Right lobe of liver (tissue), 6 donors: ENCODE measurements around the gene SYNGR4. TPM values are rescaled to one million over a fixed set of nuclear protein-coding genes. Genes with fewer than 3 reads are reported as not detected.
A peak's percentile ranks its signal among the peaks of the same experiment; 100 is the strongest.

Experiments used
- ATAC-seq, 4 donors: fragments of 200-7000 bp; cut with Tn5 transposase; one replicate each; pipeline ENCODE4 v1.9.1; 2020; ENCODE audit warnings: mild to moderate bottlenecking in 4 of 4, moderate library complexity in 4 of 4
- DNase-seq, 3 donors: peaks; one replicate each; pipeline ENCODE4 v3.0.0-alpha.2; 2020
- H3K27ac ChIP-seq, 3 donors: fragments of 200-600 bp; one replicate each; pipeline ENCODE4 v1.8.0; 2022
- H3K27me3 ChIP-seq, 2 donors: fragments of 200-600 bp; one replicate each; pipeline ENCODE4 v1.8.0; 2022
- H3K36me3 ChIP-seq, 4 donors: fragments of 200-600 bp; sonication (generic) in 1 of 4; one replicate each; pipeline versions ENCODE4 v1.5.1 to v1.8.0; 2017 to 2022; ENCODE audit warnings: control low read depth in 1 of 4
- H3K4me1 ChIP-seq, 4 donors: fragments of 200-600 bp; sonication (generic) in 1 of 4; one replicate each; pipeline versions ENCODE4 v1.5.1 to v1.8.0; 2017 to 2022; ENCODE audit warnings: control low read depth in 1 of 4
- H3K4me3 ChIP-seq, 3 donors: fragments of 200-600 bp; one replicate each; pipeline ENCODE4 v1.8.0; 2022
- H3K9me3 ChIP-seq, 4 donors: fragments of 200-600 bp; sonication (generic) in 1 of 4; one replicate each; pipeline versions ENCODE4 v1.5.1 to v1.8.0; 2017 to 2022; ENCODE audit warnings: control low read depth in 1 of 4
- POLR2A ChIP-seq: fragments of 450-650 bp; IDR thresholded peaks from one replicate; pipeline ENCODE4 v1.6.1; 2017; ENCODE audit warnings: antibody characterized with exemption, mild to moderate bottlenecking
- WGBS: methylation state at CpG from one replicate; pipeline ENCODE4 v1.1.6; 2018; ENCODE audit warnings: low coverage, low lambda C conversion rate; ENCODE audit not compliant: insufficient coverage; ENCODE audit errors: missing lambda C conversion rate; 5-methylcytosine and 5-hydroxymethylcytosine counted together
- intact Hi-C, 2 donors: fragments of 100-400 bp; cut with DNase I; formaldehyde crosslinking; loops; one replicate each; pipeline versions ENCODE4 v1.11.2 to v1.14.1; 2022
- total RNA-seq, 6 experiments: library from RNA; depleted of rRNA in 2 of 6; stranded (reverse); fragments of >200 nt in 2 of 6; fragmentation: NEBNext Ultra II Directional in 3 of 6; extraction: Animal tissue kit (Norgen Biotek cat#: 25700) in 3 of 6; gene quantifications; one replicate each; pipeline versions ENCODE4 v1.1.0 to v1.2.4, GENCODE V29; 2016 to 2023
- TF ChIP-seq, protein P1 (sequence below), 4 donors: fragments of 200-600 bp in 3 of 4; fragments of 450-650 bp in 1 of 4; IDR thresholded peaks; one replicate each; pipeline versions ENCODE4 v1.5.1 to v1.8.0; 2016 to 2022; ENCODE audit warnings: antibody characterized with exemption in 4 of 4, mild to moderate bottlenecking in 2 of 4
- donor health status: DM: no; HTN: yes; CAD: no.
- donor health status: DM: no; HTN: no; CAD: no.
- donor health status: DM: no; HTN: no; CAD: no.
- donor health status: DM: no; HTN: yes; CAD: no.
- donor health status: DM: no; HTN: yes; CAD: no.

Gene SYNGR4
- total RNA-seq, 6 experiments from 2014 or later, result 0.80 TPM; not detected in 5

DNA sequence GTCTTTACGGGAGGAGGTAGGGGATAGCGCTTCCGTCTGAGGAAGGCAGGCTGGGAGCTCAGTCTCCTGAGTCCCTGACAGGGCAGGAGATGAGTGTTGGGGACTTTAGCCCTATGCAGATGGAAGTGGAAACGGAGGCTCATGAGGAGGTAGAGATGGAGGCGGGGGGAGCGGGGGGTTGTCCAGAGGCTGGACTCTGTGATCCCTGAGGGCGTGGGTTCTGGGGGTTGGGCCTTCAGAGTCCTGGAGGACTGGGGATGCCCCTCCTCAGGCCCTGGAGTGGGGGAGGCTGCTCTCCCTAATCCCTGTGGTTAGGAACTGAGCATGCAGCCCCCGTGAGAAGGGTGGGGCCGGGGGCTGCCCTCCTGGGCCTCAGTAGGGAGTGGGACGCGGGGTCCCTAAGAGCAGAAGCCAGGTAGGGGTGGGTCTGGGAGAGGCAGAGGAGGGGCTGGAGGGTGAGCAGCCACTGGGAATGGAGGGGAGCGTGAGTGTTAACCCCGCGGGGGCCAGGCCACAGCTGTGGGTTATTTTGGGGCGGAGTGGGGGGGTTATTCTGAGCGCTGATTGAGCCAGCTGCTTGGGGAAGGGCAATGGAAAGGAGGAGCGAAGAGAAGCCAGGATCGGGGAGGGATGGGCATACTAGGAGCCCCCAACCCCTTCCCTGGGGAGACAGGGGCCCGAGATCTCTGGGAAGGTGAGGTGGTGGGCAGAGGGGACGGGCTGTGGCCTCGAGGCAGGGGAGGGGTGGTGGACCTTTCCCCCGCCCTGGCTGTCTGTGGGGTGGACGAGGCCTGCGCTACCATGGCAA, 32.1 kb downstream of the SYNGR4 start:
- no peak for ATAC-seq
- no peak for DNase-seq
- 43% methylated on average over 17 of the region's 24 CpGs for WGBS
- H3K27me3 ChIP-seq, result no peaks in the 10 kb centered on the region
- H3K36me3 ChIP-seq, result no peaks in the 10 kb centered on the region
- H3K4me3 ChIP-seq, result no peak overlapping the region
- TF ChIP-seq POLR2A, result no peak
- TF ChIP-seq, protein P1, sequence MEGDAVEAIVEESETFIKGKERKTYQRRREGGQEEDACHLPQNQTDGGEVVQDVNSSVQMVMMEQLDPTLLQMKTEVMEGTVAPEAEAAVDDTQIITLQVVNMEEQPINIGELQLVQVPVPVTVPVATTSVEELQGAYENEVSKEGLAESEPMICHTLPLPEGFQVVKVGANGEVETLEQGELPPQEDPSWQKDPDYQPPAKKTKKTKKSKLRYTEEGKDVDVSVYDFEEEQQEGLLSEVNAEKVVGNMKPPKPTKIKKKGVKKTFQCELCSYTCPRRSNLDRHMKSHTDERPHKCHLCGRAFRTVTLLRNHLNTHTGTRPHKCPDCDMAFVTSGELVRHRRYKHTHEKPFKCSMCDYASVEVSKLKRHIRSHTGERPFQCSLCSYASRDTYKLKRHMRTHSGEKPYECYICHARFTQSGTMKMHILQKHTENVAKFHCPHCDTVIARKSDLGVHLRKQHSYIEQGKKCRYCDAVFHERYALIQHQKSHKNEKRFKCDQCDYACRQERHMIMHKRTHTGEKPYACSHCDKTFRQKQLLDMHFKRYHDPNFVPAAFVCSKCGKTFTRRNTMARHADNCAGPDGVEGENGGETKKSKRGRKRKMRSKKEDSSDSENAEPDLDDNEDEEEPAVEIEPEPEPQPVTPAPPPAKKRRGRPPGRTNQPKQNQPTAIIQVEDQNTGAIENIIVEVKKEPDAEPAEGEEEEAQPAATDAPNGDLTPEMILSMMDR (IDR thresholded peaks at IDR 0.05), result no peak
- H3K27ac ChIP-seq, result no peak overlapping the region
- no peaks in the 10 kb centered on the region for H3K9me3 ChIP-seq
- intact Hi-C loops, result no loop called here
- H3K4me1 ChIP-seq, result no peaks in the 10 kb centered on the region

DNA sequence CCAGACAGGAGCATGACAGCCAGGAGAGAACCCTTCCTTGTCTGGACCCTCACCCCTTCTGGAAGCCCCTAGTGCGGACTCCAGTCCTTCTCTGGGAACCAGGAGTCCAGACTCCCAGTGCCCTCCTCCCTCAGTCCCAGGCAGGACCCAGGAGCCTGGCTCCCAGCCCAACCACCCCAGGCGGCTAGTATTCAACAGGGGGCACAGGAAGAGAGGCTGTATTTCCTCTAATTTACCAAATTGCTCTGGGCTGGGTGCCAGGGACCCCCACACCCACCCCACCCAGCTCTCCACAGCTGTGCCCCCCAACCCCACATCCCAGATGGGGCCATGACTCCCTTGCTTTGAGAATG, 32.6 kb downstream of the SYNGR4 start:
- no peaks in the 10 kb centered on the region for H3K4me1 ChIP-seq
- TF ChIP-seq, protein P1 (IDR thresholded peaks at IDR 0.05), result no peak
- TF ChIP-seq POLR2A, result no peak
- H3K9me3 ChIP-seq, result no peaks in the 10 kb centered on the region
- H3K36me3 ChIP-seq, result no peaks in the 10 kb centered on the region
- whole genome bisulfite sequencing, result no CpG with 5 or more reads among the region's 2 CpGs
- H3K4me3 ChIP-seq, result no peak overlapping the region
- no peak overlapping the region for H3K27ac ChIP-seq
- no peaks in the 10 kb centered on the region for H3K27me3 ChIP-seq
- DNase-seq (no peak), ATAC-seq (no peak)
- intact Hi-C loops, result no loop called here

DNA sequence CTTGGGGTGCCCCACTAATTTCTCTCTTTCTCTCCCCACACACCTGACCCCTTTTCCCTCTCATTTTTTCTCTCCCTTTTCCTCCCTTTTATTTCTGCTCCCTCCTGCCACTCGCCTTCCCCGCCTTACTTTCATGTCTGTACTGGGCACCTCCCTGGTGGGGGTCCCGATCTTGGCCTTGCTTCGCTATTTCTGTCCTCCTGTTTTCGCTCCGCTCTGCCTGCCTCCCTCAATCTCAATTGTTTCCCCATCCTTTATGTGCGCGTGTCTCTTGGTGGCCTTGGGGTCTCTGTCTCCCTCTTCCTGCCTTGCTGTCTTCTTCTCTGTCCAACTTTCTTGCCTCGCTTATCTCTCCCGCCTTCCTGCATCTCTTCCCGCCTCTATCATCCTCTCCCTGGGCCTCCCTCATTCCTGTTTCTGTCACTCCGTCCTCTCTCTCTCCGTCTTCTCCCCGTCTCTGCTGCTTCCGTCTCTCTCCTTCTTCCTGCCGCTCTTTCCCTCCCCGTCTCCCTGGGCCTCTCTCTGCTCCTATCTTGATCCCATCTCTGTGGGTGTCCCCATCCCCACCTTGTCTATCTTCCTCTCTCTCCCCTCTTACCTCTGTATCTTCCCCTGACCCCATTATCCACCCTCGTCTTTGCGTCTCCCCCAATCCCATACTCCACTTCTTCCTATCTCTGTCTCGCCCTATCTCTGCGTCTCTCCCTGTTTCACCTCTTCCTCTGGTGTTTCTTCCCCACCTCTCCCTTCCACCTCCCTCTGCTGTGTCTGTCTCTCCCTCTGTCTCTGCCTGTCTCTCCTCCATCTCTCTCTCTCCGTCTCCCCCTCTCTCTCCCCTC, 33.3 kb downstream of the SYNGR4 start:
- Histone ChIP-seq H3K4me3 (no peak overlapping the region), H3K4me1 (no peaks in the 10 kb centered on the region), H3K27me3 (no peaks in the 10 kb centered on the region), H3K27ac (no peak overlapping the region), H3K9me3 (no peaks in the 10 kb centered on the region), H3K36me3 (no peaks in the 10 kb centered on the region)
- TF ChIP-seq, protein P1 (IDR thresholded peaks at IDR 0.05), result no peak
- TF ChIP-seq POLR2A, result no peak
- no peak for ATAC-seq
- intact Hi-C loops, result no loop called here
- WGBS, result 22% methylated on average over 19 of the region's 22 CpGs
- no peak for DNase-seq

DNA sequence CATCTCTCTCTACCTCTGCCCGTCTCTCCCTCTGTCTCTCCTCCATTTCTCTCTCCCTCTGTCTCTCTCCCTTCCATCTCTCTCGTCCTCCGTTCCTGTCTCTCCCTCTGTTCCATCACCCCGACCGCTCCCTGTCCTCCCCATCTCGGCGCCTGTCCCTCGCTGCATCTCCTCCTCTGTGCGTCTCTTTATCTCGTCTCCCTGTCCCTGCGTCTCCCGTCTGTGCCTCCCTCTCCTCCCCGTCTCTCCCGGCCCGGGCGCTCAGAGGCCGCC, 33.9 kb downstream of the SYNGR4 start:
- TF ChIP-seq POLR2A, result no peak
- TF ChIP-seq, protein P1 (IDR thresholded peaks at IDR 0.05), result no peak
- WGBS, result under 1% methylated on average over 17 of the region's 17 CpGs
- Histone ChIP-seq H3K9me3 (no peaks in the 10 kb centered on the region), H3K36me3 (no peaks in the 10 kb centered on the region), H3K4me1 (no peaks in the 10 kb centered on the region), H3K27me3 (no peaks in the 10 kb centered on the region), H3K4me3 (peak overlapping the region in 1 of 3 donors; percentile 33), H3K27ac (no peak overlapping the region)
- DNase-seq, result no peak
- intact Hi-C loops, result no loop called here
- ATAC-seq, result no peak
